B cell (primary cell): ENCODE measurements around the gene DERA.

Experiments
- CTCF ChIP-seq: fragments of 200-600 bp; IDR thresholded peaks from one replicate; pipeline ENCODE4 v1.8.0; 2022; ENCODE audit warnings: antibody characterized with exemption, mild to moderate bottlenecking
- EZH2 ChIP-seq: IDR thresholded peaks from 2 replicates; pipeline ENCODE4 v1.6.1; 2012; ENCODE audit warnings: borderline replicate concordance, low read depth, mild to moderate bottlenecking, moderate library complexity, low read length; ENCODE audit not compliant: insufficient read depth, poor library complexity, severe bottlenecking

- TF ChIP-seq CTCF = no peak
- no peak for TF ChIP-seq EZH2
Measured at GRCh38 chr12:15861404-15861803, 49.7 kb upstream of the DERA start.
